DOHH2 (cell line): ENCODE results near the gene MED25.
A peak's percentile ranks its signal among the peaks of the same experiment; 100 is the strongest.

Experiments used
- H3F3A ChIP-seq: fragments of 200-600 bp; sonication (generic), shearing (Covaris generic); 2 replicates; pipeline ENCODE4 v1.6.0; 2016; ENCODE audit warnings: antibody characterized with exemption, mild to moderate bottlenecking; ENCODE audit not compliant: control insufficient read depth, insufficient read depth
- H3K27ac ChIP-seq: fragments of 200-600 bp; sonication (generic); 2 replicates; pipeline ENCODE4 v1.5.1; 2014; ENCODE audit warnings: low read depth, mild to moderate bottlenecking, low read length, moderate library complexity
- H3K27me3 ChIP-seq: fragments of 200-600 bp; sonication (generic); 2 replicates; pipeline ENCODE4 v1.6.1; 2014; ENCODE audit warnings: mild to moderate bottlenecking, low read length, mixed read lengths; ENCODE audit not compliant: control insufficient read depth
- H3K36me3 ChIP-seq: fragments of 200-600 bp; sonication (generic); 2 replicates; pipeline ENCODE4 v1.6.1; 2014; ENCODE audit warnings: mild to moderate bottlenecking, low read length, moderate library complexity, mixed read lengths; ENCODE audit not compliant: control insufficient read depth
- H3K4me1 ChIP-seq: fragments of 200-600 bp; sonication (generic); 2 replicates; pipeline ENCODE4 v1.6.1; 2014; ENCODE audit warnings: mild to moderate bottlenecking, low read length, mixed read lengths; ENCODE audit not compliant: control insufficient read depth
- H3K4me2 ChIP-seq: fragments of 200-600 bp; sonication (generic); 2 replicates; pipeline ENCODE4 v1.6.0; 2014; ENCODE audit warnings: mild to moderate bottlenecking, low read length, moderate library complexity
- H3K4me3 ChIP-seq: fragments of 200-600 bp; sonication (generic); 2 replicates; pipeline ENCODE4 v1.5.1; 2014; ENCODE audit warnings: mild to moderate bottlenecking, low read length, mixed read lengths
- H3K79me2 ChIP-seq: fragments of 200-600 bp; sonication (generic); 2 replicates; pipeline ENCODE4 v1.6.1; 2014; ENCODE audit warnings: mild to moderate bottlenecking, low read length, mixed read lengths; ENCODE audit not compliant: control insufficient read depth
- H3K9me2 ChIP-seq: fragments of 200-600 bp; sonication (generic); replicated peaks from 2 replicates; pipeline ENCODE4 v1.6.1; 2014; ENCODE audit warnings: mild to moderate bottlenecking, low read length, mixed read lengths; ENCODE audit not compliant: control insufficient read depth
- H3K9me3 ChIP-seq: fragments of 200-600 bp; sonication (generic); 2 replicates; pipeline ENCODE4 v1.6.1; 2014; ENCODE audit warnings: antibody characterized with exemption, low read length, mixed read lengths; ENCODE audit not compliant: control insufficient read depth, insufficient read depth
- H4K20me1 ChIP-seq: fragments of 200-600 bp; sonication (generic); 2 replicates; pipeline ENCODE4 v1.6.0; 2014; ENCODE audit warnings: low read depth, mild to moderate bottlenecking, antibody characterized with exemption, low read length, moderate library complexity; ENCODE audit not compliant: control insufficient read depth, insufficient read depth
- EZH2phosphoT487 ChIP-seq: fragments of 200-600 bp; sonication (generic); IDR thresholded peaks from 2 replicates; pipeline ENCODE4 v1.6.1; 2017; ENCODE audit warnings: borderline replicate concordance, mild to moderate bottlenecking, antibody characterized with exemption, low read length, moderate library complexity, mixed read lengths
- TF ChIP-seq, protein P1 (sequence below): fragments of 200-600 bp; sonication (generic); IDR thresholded peaks from one replicate; pipeline ENCODE4 v1.5.1; 2014; ENCODE audit warnings: antibody characterized with exemption, mild to moderate bottlenecking, low read depth, low read length; ENCODE audit not compliant: poor library complexity, severe bottlenecking

The MED25 gene

DNA sequence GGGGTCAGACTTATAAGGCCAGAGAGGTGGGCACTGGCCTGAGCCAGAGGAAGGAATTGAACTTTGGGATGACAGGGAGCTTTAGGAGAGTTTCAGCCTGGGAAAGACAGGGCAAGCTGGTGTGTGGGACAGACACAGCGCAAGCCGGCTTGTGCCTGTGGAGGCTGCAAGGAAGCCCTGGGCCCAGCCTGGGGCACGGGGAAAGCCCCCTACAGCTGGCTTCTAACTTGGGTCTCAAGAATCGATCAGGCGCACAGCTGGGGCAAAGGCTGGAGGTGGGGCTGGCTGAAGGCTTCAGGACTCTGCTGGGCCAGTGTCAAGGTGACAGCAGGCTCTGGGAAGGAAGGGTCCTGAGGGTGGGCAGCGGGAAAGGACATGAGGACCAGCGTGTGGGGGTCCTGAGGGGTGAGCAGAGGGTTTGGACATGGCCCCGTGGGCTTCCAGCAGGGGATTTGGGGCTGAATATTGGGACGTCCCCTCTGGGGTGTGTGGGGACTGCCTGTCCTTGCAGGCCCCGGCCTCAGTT lies 35.8 kb downstream of the MED25 start:
- Histone ChIP-seq H3K36me3 (peaks cover 55% of the 10 kb centered on the region), H3K79me2 (peaks cover 33% of the 10 kb centered on the region), H3K9me3 (no peaks in the 10 kb centered on the region), H3K9me2 (no peaks in the 10 kb centered on the region), H3K4me2 (peak overlapping the region; percentile 99), H3K27ac (no peak overlapping the region), H4K20me1 (peaks cover 13% of the 10 kb centered on the region; the same call in 1 of the 2 replicates), H3F3A (peaks cover 8% of the 10 kb centered on the region), H3K4me1 (peaks cover 33% of the 10 kb centered on the region), H3K27me3 (no peaks in the 10 kb centered on the region; the same call in 1 of the 2 replicates), H3K4me3 (peak overlapping the region; percentile 17; the same call in 1 of the 2 replicates)
- no peak for TF ChIP-seq EZH2phosphoT487
- TF ChIP-seq, protein P1, sequence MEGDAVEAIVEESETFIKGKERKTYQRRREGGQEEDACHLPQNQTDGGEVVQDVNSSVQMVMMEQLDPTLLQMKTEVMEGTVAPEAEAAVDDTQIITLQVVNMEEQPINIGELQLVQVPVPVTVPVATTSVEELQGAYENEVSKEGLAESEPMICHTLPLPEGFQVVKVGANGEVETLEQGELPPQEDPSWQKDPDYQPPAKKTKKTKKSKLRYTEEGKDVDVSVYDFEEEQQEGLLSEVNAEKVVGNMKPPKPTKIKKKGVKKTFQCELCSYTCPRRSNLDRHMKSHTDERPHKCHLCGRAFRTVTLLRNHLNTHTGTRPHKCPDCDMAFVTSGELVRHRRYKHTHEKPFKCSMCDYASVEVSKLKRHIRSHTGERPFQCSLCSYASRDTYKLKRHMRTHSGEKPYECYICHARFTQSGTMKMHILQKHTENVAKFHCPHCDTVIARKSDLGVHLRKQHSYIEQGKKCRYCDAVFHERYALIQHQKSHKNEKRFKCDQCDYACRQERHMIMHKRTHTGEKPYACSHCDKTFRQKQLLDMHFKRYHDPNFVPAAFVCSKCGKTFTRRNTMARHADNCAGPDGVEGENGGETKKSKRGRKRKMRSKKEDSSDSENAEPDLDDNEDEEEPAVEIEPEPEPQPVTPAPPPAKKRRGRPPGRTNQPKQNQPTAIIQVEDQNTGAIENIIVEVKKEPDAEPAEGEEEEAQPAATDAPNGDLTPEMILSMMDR = no peak

DNA sequence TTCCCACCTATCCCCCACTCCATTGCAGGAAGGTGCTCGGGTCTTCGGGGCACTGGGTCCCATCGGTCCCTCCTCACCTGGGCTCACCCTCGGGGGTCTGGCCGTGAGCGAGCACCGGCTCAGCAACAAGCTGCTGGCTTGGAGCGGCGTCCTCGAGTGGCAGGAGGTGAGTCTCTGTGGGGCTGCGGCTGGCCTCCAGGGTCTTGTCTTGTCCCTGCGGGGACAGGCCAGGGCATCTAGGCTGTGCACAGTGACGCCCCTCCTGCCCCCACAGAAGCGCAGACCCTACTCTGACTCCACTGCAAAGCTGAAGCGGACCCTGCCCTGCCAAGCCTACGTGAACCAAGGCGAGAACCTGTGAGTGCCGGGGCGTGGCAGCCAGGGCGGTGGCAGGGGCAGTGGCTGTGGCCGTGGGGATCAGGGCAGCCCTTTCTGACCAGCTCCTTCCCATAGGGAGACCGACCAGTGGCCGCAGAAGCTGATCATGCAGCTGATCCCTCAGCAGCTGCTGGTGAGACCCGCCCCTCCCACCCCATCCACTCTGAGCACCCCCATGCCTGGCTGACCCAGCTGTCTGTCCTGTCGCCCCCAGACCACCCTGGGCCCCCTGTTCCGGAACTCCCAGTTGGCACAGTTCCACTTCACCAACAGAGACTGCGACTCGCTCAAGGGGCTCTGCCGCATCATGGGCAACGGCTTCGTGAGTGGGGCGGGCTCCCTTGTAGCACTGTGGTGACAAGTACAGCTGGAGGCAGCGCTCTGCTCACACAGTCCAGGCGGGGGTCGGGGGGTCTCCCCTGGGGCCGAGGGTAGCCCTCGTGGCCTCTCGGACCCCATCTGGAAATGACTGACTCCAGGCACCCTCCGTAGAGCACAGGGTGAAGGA lies 36.5 kb downstream of the MED25 start:
- peaks cover 33% of the 10 kb centered on the region for H3K79me2 ChIP-seq
- no peak overlapping the region for H3K4me3 ChIP-seq
- H4K20me1 ChIP-seq = peaks cover 13% of the 10 kb centered on the region; the same call in 1 of the 2 replicates
- TF ChIP-seq, protein P1 = no peak
- no peak for TF ChIP-seq EZH2phosphoT487
- no peaks in the 10 kb centered on the region for H3K9me2 ChIP-seq
- H3K27ac ChIP-seq = no peak overlapping the region
- no peaks in the 10 kb centered on the region; the same call in 1 of the 2 replicates for H3K27me3 ChIP-seq
- peaks cover 8% of the 10 kb centered on the region for H3F3A ChIP-seq
- peaks cover 58% of the 10 kb centered on the region for H3K36me3 ChIP-seq
- H3K9me3 ChIP-seq = no peaks in the 10 kb centered on the region
- H3K4me2 ChIP-seq = no peak overlapping the region
- H3K4me1 ChIP-seq = peaks cover 30% of the 10 kb centered on the region

DNA sequence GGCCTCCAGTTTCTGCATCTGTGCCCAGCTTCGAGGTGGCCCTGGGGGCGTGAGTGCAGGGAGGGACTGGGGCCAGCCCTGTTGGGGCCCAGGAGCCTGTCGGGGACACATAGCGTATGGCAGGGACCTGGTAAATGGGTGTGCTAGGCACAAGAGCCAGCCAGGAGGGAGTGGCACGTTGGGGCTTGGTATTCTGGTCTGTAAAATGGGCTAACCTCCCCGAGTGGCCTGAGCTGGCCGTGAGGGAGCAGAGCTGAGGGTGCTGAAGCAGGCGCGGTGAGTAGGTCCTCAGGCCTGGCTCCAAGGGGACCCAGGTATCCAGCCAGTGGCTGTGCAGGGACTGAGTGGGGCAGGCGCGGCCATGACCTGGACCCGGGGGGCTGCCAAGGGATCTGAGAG lies 37.2 kb downstream of the MED25 start:
- Histone ChIP-seq H3K27me3 (no peaks in the 10 kb centered on the region; the same call in 1 of the 2 replicates), H4K20me1 (peaks cover 13% of the 10 kb centered on the region; the same call in 1 of the 2 replicates), H3F3A (peaks cover 8% of the 10 kb centered on the region)

More for the DNA sequence above, 37.2 kb downstream of the MED25 start:
- Histone ChIP-seq H3K4me1 (peaks cover 25% of the 10 kb centered on the region), H3K4me3 (no peak overlapping the region), H3K4me2 (no peak overlapping the region), H3K9me2 (no peaks in the 10 kb centered on the region), H3K9me3 (no peaks in the 10 kb centered on the region), H3K27ac (no peak overlapping the region), H3K79me2 (peaks cover 33% of the 10 kb centered on the region), H3K36me3 (peaks cover 65% of the 10 kb centered on the region)
- TF ChIP-seq EZH2phosphoT487 = no peak
- TF ChIP-seq, protein P1 = no peak
